ENCODE results near the gene ZNF76. TPM values are rescaled to one million over a fixed set of nuclear protein-coding genes. Genes with fewer than 3 reads are reported as not detected.

The ZNF76 gene
- total RNA-seq, 1 donor from 2014 or later = 12.7 TPM

- DNase-seq (ENCODE audit: low read depth) (no peak), FAIRE-seq (no peak)
- Histone ChIP-seq H3K4me1 (ENCODE audit: insufficient read depth, low read length) (peaks cover 12% of the 10 kb centered on the region), H3K4me3 (ENCODE audit: insufficient read depth, low read depth, low read length) (no peak overlapping the region), H3K36me3 (ENCODE audit: insufficient read depth, low read length) (no peaks in the 10 kb centered on the region), H4K20me1 (ENCODE audit: insufficient read depth, low read length) (no peaks in the 10 kb centered on the region), H3K9me3 (ENCODE audit: insufficient read depth, low read depth, low read length) (no peaks in the 10 kb centered on the region), H3K79me2 (ENCODE audit: insufficient read depth, low read length) (no peaks in the 10 kb centered on the region), H3K4me2 (ENCODE audit: low read length) (no peak overlapping the region), H3K27me3 (ENCODE audit: insufficient read depth, low read length) (no peaks in the 10 kb centered on the region), H2AFZ (ENCODE audit: low read depth, low read length) (no peak overlapping the region), H3K27ac (ENCODE audit: low read depth, low read length) (no peak overlapping the region), H3K9ac (ENCODE audit: low read length) (no peak overlapping the region)
- peaks cover 8% of the 10 kb centered on the region for H3K4me1 Mint-ChIP-seq (ENCODE audit: low read depth, unreplicated experiment)
- H3K4me3 Mint-ChIP-seq (ENCODE audit: unreplicated experiment) = peak overlapping the region; percentile 54
- H3K27me3 Mint-ChIP-seq (ENCODE audit: low read depth, unreplicated experiment) = peaks cover 2% of the 10 kb centered on the region
- H3K36me3 Mint-ChIP-seq (ENCODE audit: low read depth, unreplicated experiment) = peaks cover 9% of the 10 kb centered on the region
- no peak overlapping the region for H3K27ac Mint-ChIP-seq (ENCODE audit: unreplicated experiment)
- TF ChIP-seq CTCF (IDR thresholded peaks at IDR 0.05; ENCODE audit: insufficient read depth, low read depth, low read length) (no peak), EZH2 (IDR thresholded peaks at IDR 0.05; ENCODE audit: insufficient read depth, low read length) (no peak)
- no peaks in the 10 kb centered on the region for H3K9me3 Mint-ChIP-seq (ENCODE audit: unreplicated experiment)
Observed at GRCh38 chr6:35299674-35300073, 40.1 kb downstream of the ZNF76 start.

GRCh38 chr6:35300848-35301247, 41.3 kb downstream of the ZNF76 start:
- no peaks in the 10 kb centered on the region for H3K79me2 ChIP-seq (ENCODE audit: insufficient read depth, low read length)
- FAIRE-seq (no peak), DNase-seq (ENCODE audit: low read depth) (no peak)
- no peak overlapping the region for H3K4me3 ChIP-seq (ENCODE audit: insufficient read depth, low read depth, low read length)
- H4K20me1 ChIP-seq (ENCODE audit: insufficient read depth, low read length) = no peaks in the 10 kb centered on the region
- H3K4me2 ChIP-seq (ENCODE audit: low read length) = no peak overlapping the region
- H2AFZ ChIP-seq (ENCODE audit: low read depth, low read length) = no peak overlapping the region
- H3K4me1 Mint-ChIP-seq (ENCODE audit: low read depth, unreplicated experiment) = peaks cover 8% of the 10 kb centered on the region
- H3K27ac Mint-ChIP-seq (ENCODE audit: unreplicated experiment) = no peak overlapping the region
- H3K9ac ChIP-seq (ENCODE audit: low read length) = no peak overlapping the region
- TF ChIP-seq EZH2 (IDR thresholded peaks at IDR 0.05; ENCODE audit: insufficient read depth, low read length) (no peak), CTCF (IDR thresholded peaks at IDR 0.05; ENCODE audit: insufficient read depth, low read depth, low read length) (no peak)
- H3K4me1 ChIP-seq (ENCODE audit: insufficient read depth, low read length) = peaks cover 12% of the 10 kb centered on the region
- no peaks in the 10 kb centered on the region for H3K9me3 Mint-ChIP-seq (ENCODE audit: unreplicated experiment)
- H3K27me3 Mint-ChIP-seq (ENCODE audit: low read depth, unreplicated experiment) = peaks cover 2% of the 10 kb centered on the region
- H3K27me3 ChIP-seq (ENCODE audit: insufficient read depth, low read length) = no peaks in the 10 kb centered on the region
- peaks cover 5% of the 10 kb centered on the region for H3K36me3 Mint-ChIP-seq (ENCODE audit: low read depth, unreplicated experiment)
- H3K9me3 ChIP-seq (ENCODE audit: insufficient read depth, low read depth, low read length) = no peaks in the 10 kb centered on the region
- H3K36me3 ChIP-seq (ENCODE audit: insufficient read depth, low read length) = no peaks in the 10 kb centered on the region
- no peak overlapping the region for H3K27ac ChIP-seq (ENCODE audit: low read depth, low read length)
- H3K4me3 Mint-ChIP-seq (ENCODE audit: unreplicated experiment) = no peak overlapping the region

GRCh38 chr6:35302604-35303241, 43.2 kb downstream of the ZNF76 start:
- FAIRE-seq = no peak
- peaks cover 10% of the 10 kb centered on the region for H3K27me3 Mint-ChIP-seq (ENCODE audit: low read depth, unreplicated experiment)
- Histone ChIP-seq H2AFZ (ENCODE audit: low read depth, low read length) (peak overlapping the region; percentile 29), H3K36me3 (ENCODE audit: insufficient read depth, low read length) (no peaks in the 10 kb centered on the region), H3K9ac (ENCODE audit: low read length) (peak overlapping the region; percentile 27), H3K27ac (ENCODE audit: low read depth, low read length) (no peak overlapping the region), H3K79me2 (ENCODE audit: insufficient read depth, low read length) (no peaks in the 10 kb centered on the region), H3K4me1 (ENCODE audit: insufficient read depth, low read length) (peaks cover 4% of the 10 kb centered on the region), H3K4me3 (ENCODE audit: insufficient read depth, low read depth, low read length) (no peak overlapping the region), H3K4me2 (ENCODE audit: low read length) (peak overlapping the region; percentile 8), H3K27me3 (ENCODE audit: insufficient read depth, low read length) (peaks cover 2% of the 10 kb centered on the region), H4K20me1 (ENCODE audit: insufficient read depth, low read length) (no peaks in the 10 kb centered on the region), H3K9me3 (ENCODE audit: insufficient read depth, low read depth, low read length) (no peaks in the 10 kb centered on the region)
- no peak for TF ChIP-seq EZH2 (IDR thresholded peaks at IDR 0.05; ENCODE audit: insufficient read depth, low read length)
- no peak for TF ChIP-seq CTCF (IDR thresholded peaks at IDR 0.05; ENCODE audit: insufficient read depth, low read depth, low read length)
- H3K9me3 Mint-ChIP-seq (ENCODE audit: unreplicated experiment) = no peaks in the 10 kb centered on the region
- H3K27ac Mint-ChIP-seq (ENCODE audit: unreplicated experiment) = peak overlapping the region; percentile 77
- peaks cover 8% of the 10 kb centered on the region for H3K4me1 Mint-ChIP-seq (ENCODE audit: low read depth, unreplicated experiment)
- no peak overlapping the region for H3K4me3 Mint-ChIP-seq (ENCODE audit: unreplicated experiment)
- no peak for DNase-seq (ENCODE audit: low read depth)
- no peaks in the 10 kb centered on the region for H3K36me3 Mint-ChIP-seq (ENCODE audit: low read depth, unreplicated experiment)
